GM19193 (cell line): ENCODE data around the gene PTPMT1.

Experiments used
- POLR2A ChIP-seq: IDR thresholded peaks from 4 replicates; pipeline ENCODE4 v1.6.1; 2011; ENCODE audit not compliant: insufficient read depth, insufficient read length; ENCODE audit errors: extremely low read depth

PTPMT1 gene

DNA sequence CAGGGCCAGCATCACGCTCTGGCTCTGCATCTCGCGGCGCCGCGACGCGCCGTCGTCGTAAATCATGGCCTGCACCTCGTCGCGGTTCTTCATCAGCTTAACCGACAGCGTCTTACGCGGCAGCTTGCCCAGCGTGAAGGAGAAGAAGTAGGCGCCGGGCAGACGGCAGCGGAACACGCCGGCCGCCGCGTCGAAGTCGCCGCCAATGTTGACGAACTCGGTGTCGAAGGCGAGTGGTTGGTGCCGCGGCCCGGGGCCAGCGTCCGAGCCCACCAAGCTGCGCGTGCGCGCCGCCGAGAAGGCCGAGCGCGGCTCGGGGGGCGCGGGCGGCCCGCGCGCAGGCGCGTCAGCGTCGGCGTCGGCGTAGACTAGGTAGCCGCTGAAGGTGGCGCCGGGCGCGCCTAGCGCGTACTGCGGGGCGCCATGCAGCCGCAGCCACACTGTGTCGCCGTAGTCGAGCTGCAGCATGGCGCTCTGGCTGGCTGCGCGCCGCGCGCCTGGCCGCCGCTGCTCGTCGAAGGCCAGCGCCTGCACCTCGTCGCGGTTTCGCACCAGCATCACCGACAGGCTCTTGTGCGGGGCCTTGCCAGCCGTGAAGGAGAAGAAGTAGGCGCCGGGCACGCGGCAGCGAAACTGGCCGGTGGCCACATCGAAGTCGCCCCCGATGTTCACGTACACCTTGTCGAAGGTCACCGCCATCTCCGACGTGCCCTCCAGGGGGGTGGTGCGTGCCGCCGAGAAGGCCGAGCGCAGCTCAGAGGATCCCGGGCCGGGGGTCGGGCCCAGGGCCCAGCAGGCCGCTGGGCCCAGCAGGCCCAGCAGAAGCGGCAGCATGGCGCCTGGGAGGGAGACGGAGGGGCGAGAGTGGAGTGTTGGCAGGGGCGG is 24.8 kb downstream of the PTPMT1 start:
- TF ChIP-seq POLR2A: no peak

DNA sequence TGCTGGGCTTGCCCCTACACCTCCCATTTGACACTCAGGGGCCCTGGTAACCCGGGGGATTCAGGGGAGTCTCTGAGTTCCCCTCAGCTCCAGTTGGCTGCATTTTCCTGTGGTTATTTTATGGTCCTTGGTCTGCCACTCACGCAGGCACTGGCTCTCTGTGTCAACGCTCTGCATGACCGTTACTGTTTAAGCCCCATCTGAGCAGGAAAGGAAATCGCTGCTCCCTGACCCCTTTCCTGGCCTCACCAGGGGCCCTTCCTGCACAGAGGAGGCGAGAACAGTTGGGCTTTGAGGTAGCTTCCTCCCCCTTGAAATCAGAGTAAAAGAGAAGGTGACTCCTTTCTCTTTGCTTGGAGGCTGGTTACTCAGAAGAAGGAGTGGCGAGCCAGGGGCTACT is 26.4 kb downstream of the PTPMT1 start:
- TF ChIP-seq POLR2A: no peak

DNA sequence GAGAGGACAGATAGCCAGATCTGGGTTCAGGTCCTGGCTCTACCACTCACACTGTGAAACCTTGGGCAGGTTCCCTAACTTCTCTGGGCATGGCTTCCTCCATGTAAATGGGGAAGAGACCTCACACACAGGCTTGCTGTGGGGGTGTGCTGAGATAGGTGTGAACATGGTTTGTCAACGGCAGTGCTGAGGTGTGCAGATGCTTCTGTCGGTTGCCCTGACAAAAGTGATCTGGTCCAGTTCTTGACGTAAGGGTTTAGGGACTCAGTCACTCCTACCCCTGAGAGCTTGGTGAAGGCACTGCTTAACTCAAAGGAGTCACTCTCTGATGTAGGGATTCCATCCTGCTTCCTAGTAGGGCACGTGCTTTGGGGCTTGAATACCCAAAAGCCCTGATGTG is 26.9 kb downstream of the PTPMT1 start:
- TF ChIP-seq POLR2A: no peak

DNA sequence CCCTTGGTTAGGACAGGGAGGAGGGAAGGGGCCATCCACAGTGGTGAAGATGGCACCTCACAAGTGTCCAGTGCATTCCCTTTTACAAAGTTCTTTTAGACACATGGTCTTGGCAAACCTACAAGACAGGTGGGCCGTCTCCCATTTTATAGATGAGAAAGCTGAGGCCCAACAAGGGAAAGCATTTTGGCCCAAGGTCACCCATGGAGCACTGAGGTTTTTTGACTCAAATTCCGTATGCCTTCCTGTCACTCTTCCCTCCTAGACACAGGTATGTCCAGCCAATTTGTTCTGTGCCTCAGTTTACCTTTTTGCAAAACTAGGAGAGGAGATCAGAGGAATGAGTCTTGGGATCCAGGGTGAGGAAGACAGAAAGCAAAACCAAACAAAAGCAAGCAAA is 27.6 kb downstream of the PTPMT1 start:
- no peak for TF ChIP-seq POLR2A

DNA sequence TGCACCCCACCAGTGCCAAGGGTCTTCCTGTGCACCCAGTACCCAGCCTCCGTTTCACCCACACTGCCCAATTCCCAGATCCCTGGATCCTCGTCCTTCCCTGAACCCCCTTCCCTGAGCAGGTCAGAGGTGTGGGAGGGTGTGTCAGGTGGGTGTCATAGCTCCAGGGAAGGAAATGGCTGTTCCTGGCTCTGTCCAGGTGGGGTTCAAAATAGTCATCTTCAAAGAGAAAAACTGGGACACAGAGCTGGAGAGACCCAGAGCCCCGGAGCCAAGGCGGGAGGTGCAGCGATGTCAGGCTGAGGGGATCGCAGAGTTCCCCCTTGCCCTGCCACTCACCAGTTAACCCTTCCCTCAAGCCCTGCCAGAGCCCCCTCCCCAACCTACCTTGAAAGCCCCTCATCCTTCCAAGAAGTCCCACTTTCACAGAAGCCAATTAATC is 28.1 kb downstream of the PTPMT1 start:
- no peak for TF ChIP-seq POLR2A

DNA sequence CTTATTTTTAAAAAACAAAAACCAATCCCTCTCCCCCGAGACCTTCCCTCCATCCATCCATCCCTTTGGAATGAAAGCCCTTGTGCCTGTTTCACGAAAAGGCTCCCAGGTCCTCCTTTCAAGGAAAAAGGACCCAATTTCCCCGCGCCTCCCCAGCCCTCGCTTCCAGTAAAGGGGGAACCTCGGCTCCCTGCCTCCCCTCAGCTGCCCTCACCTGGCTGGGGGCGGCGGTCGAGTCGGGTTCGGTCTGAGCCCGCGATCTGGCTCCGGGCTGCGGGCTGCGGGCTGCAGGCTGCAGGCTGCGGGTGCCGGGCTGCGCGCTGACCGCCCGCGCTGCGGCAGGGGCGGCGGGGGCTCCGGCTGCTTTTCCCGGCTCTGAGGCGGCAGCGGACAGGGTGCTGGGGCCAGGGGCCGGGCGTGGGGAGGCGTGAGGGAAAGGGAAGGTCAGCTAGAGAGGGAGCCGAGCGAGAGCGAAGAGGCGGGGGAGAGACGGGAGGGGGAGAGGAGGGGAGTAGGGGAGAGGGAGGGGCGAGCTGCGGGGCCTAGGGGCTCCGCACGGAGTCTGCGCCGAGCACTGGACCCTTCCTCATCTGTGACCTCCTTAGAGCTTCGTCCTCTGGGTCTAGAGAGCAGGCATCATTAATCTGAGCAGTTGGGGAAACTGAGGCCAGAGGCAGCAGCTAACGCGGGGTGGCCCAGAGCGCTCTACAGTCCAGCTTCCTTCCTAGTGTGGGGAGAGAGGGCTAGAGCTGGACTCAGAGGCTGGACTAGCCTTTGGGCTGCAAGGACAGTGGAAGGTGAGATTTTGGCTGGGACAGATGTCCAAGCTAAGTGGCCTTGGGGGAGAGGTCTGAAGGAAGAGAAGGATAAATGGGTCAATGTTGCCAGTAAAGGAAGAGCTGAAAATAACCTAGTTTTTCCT is 28.8 kb downstream of the PTPMT1 start, which contains the start of gene C1QTNF4:
TSS of gene C1QTNF4 (minus strand) at position 478 of the 922 bp plus-strand sequence. CDS start 3,601 bp downstream, outside the sequence.
- no peak for TF ChIP-seq POLR2A

DNA sequence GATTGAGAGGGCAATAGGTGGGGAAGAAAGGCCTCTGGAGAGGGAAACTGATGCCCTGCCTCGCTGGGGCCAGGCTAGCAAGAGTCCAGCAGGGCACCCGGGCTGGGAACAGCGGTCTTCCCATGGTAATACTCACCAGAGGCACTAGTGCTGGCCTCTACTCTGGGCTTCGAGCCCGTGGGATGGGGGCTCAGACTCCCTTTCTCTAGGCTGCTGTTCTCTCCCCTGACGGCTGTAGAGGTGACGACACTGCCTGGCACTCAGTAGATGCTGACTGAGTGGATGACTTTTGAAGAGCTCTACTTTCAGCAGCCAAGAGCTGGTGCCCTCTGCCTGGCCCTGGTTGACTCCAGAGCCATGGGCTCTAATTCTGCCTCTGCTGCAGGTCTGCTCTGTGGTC is 29.6 kb downstream of the PTPMT1 start:
- no peak for TF ChIP-seq POLR2A

DNA sequence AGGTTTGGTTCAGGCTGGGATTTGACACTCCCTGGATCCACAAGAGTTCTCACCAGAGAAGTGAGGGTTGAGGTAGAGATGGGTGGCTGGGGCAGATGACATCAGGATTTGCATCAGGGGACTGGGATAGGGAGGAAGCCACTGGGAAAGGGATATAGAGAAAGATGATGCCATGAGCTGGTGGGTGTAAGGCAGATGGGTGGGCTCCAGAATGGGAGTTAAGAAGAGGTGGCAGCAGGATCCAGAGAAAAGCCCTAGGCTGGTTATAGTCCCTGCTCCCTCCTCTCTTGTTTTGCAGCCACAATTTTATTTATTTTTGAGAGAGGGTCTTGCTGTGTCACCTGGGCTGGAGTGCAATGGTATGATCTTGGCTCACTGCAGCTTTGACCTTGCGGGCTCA is 30.6 kb downstream of the PTPMT1 start:
- no peak for TF ChIP-seq POLR2A

DNA sequence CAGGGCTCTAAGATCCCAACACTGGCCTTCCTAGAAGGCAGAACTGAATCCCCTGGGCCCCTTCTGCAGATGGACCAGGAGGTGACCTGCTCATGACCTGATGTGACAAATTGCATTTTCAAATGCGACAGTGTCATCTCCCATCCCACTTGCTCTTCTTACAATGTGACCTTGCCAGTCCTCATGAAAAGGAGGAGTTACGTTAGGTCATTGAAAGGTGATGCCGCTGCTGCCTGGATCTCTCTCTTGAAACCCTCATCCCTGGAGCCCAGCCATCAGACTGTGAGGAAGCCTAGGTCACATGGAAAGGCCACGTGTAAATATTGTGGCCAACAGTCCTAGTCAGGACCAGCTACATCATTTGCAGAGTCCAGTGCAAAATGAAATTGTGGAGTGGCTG is 34.5 kb downstream of the PTPMT1 start:
- no peak for TF ChIP-seq POLR2A

DNA sequence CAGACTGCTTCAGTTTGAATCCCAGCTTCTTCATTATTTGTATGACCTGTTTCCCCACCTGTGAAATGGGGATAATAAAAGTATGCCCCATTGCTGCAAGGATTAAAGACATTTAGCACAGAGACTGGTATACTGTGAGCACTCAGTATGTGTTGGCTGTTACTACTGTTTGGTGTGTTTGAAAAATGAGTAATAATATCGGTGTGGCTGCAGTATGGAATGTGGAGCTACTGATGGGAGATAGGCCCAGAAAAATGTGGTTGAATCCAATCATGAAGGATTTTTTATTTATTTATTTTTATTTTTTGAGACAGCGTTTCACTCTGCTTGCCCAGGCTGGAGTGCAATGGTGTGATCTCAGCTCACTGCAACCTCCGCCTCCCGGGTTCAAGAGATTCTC is 37.9 kb downstream of the PTPMT1 start:
- TF ChIP-seq POLR2A: no peak

DNA sequence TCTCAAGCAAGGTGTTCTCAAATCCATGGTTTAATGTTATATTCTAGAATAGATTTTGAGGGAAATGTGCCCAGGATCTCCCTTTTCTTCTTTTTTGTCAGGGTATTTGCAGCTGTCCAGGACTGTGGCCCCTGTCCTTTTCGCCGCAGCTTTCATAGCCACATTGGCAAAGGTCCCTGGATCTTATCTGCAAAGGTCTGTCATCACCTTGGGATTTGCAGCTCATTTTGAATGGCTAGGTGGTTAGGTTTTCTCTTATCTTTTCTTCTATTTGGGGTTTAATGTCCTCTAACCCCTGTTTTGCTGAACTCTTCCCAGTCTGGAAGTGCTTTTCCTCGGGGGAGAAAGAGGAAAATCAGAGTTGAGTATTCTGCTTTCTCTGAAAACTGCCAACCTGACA is 40.5 kb downstream of the PTPMT1 start:
- no peak for TF ChIP-seq POLR2A

DNA sequence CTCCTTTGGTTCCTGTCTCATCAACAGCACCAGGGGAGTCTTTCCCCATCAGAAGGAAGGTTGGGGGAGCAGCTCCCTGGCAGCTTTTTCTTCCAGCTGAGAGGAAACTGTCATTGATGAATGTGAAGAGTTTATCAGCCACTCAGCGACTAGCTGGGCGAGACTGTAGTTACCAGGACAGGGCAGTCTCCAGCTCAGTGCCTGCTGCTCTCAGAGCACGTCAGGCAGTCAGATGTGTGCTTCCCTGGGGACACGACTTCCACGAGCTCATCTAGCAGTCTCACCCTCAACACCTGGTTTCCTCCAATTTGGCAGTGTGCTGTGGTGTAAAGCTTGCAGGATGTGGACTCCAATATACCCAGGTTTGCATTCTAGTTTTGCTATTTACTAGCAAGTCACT is 41.3 kb downstream of the PTPMT1 start:
- TF ChIP-seq POLR2A: no peak

DNA sequence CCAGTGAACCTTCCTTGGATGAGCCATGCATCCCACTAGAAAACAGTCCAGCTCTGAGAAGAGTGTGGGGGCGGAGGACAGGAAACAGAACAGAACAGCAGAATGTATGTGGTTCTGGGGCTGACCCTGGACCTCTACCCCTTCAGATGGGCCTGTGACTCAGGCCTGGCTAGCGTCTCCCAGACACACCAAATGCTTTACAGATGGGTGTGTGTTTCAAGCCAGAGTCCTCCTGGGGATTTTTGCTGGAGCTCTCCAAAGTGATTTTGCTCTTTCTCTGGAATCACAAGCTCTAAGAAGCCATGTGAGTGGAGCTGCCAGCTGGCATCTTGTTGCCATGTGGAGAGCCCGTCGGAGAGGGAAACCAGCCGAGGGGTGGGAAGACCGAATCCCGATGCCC is 42.0 kb downstream of the PTPMT1 start:
- TF ChIP-seq POLR2A: no peak

DNA sequence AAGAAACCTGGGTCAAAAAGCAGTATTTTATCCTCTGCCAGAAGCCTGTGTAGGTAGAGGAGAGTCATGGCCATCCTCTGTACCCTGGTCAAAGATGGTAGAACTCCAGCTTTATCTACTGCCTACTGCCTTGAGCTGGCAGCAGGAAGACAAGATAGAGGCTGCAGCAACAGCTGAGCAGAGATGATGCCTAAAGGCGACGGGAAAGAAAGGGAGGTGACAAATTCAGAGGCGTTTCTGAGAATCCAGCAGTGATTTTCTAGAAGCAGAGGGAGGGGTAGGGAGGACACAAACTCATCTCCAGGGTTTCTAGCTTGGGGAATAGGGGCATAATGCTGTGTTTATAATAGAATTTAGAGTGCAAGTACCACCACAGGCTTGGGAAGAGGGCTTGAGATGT is 44.3 kb downstream of the PTPMT1 start:
- TF ChIP-seq POLR2A: no peak

DNA sequence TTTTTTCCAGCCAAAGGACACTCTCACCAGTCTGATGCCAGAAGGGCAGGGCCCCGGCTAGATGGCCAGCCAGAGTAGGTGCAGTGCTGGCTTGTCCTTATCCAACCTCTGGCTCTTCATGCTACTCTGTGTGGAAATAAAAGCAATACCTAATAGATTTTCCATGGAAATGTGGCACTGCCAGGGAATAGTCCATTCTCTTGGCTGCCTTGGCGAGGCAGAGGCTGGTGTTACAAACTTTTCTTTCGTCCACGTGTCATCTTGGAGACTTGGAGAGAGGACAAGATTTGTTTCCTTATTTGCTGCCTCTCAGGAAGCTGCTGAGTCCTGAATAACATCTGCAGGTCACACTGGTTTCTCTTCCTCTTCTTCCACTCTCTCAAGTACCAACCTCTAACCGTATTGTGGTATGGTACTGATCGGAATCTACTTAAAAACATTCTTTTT is 46.0 kb downstream of the PTPMT1 start:
- no peak for TF ChIP-seq POLR2A
